HepG2 (cell line): Measurements from ENCODE around the gene CCDC57. TPM values are rescaled to one million over a fixed set of nuclear protein-coding genes. Genes with fewer than 3 reads are reported as not detected.

Source experiments
- ASH2L ChIP-seq: fragments of 300-600, 200-600 bp; sonication (generic); IDR thresholded peaks from 2 replicates; pipeline ENCODE4 v1.7.0; 2017; ENCODE audit warnings: low read depth, mild to moderate bottlenecking, moderate library complexity, mixed read lengths, low read length; ENCODE audit not compliant: insufficient read length
- ATF4 ChIP-seq, 2 experiments: fragments of 450-650 bp in 1 of 2; sonication (generic) in 1 of 2; formaldehyde crosslinking; IDR thresholded peaks; 2 replicates each; pipeline versions ENCODE4 v1.5.0 to v1.8.0; 2020 to 2022; ENCODE audit warnings: mild to moderate bottlenecking in 1 of 2, missing genetic modification reagents in 1 of 2
- BRD4 ChIP-seq: sonication (generic); formaldehyde crosslinking; IDR thresholded peaks from 2 replicates; pipeline ENCODE4 v1.4.0; 2020; ENCODE audit warnings: missing genetic modification reagents
- FLYWCH1 ChIP-seq: sonication (generic); formaldehyde crosslinking; IDR thresholded peaks from 2 replicates; pipeline ENCODE4 v1.8.1; 2023; ENCODE audit warnings: mild to moderate bottlenecking, missing genetic modification reagents
- IRX3 ChIP-seq: sonication (generic); formaldehyde crosslinking; IDR thresholded peaks from 2 replicates; pipeline ENCODE4 v1.8.1; 2023; ENCODE audit warnings: mild to moderate bottlenecking, low read depth, missing genetic modification reagents, borderline replicate concordance
- MXD3 ChIP-seq: IDR thresholded peaks from 2 replicates; pipeline ENCODE4 v1.6.1; 2016; ENCODE audit warnings: mild to moderate bottlenecking, missing biosample characterization, missing genetic modification reagents
- RFXAP ChIP-seq: sonication (generic); formaldehyde crosslinking; IDR thresholded peaks from 2 replicates; pipeline ENCODE4 v1.4.0; 2020; ENCODE audit warnings: missing genetic modification reagents, borderline replicate concordance
- SALL1 ChIP-seq: sonication (generic); formaldehyde crosslinking; IDR thresholded peaks from 2 replicates; pipeline ENCODE4 v1.8.0; 2022; ENCODE audit warnings: mild to moderate bottlenecking, missing genetic modification reagents
- SNAI1 ChIP-seq: sonication (generic); formaldehyde crosslinking; IDR thresholded peaks from 2 replicates; pipeline ENCODE4 v1.5.0; 2020; ENCODE audit warnings: mild to moderate bottlenecking, missing genetic modification reagents, borderline replicate concordance
- SOX13 ChIP-seq, 3 experiments: fragments of 450-650 bp in 1 of 3; sonication (generic) in 1 of 3; formaldehyde crosslinking in 1 of 3; IDR thresholded peaks in 2 of 3; conservative IDR thresholded peaks in 1 of 3; 2 replicates each; pipeline versions ENCODE4 v1.5.0 to v1.6.1; 2016 to 2020; ENCODE audit warnings: antibody characterized with exemption in 1 of 3, mild to moderate bottlenecking in 1 of 3, missing compliant biosample characterization in 1 of 3, missing genetic modification reagents in 1 of 3, moderate library complexity in 1 of 3
- SP140L ChIP-seq: sonication (generic); formaldehyde crosslinking; IDR thresholded peaks from 2 replicates; pipeline ENCODE4 v1.4.0; 2020; ENCODE audit warnings: missing genetic modification reagents, borderline replicate concordance
- SYNCRIP ChIP-seq: fragments of 200-400 bp; formaldehyde crosslinking; IDR thresholded peaks from 2 replicates; pipeline ENCODE4 v1.6.1; 2018; ENCODE audit warnings: mild to moderate bottlenecking, low read depth, low read length; ENCODE audit not compliant: insufficient read depth
- TEAD2 ChIP-seq: sonication (generic); formaldehyde crosslinking; IDR thresholded peaks from 2 replicates; pipeline ENCODE4 v1.9.0; 2021; ENCODE audit warnings: missing genetic modification reagents
- TOPORS ChIP-seq: sonication (generic); formaldehyde crosslinking; IDR thresholded peaks from 2 replicates; pipeline ENCODE4 v1.8.0; 2023; ENCODE audit warnings: mild to moderate bottlenecking, missing genetic modification reagents
- ZBTB34 ChIP-seq: sonication (generic); formaldehyde crosslinking; IDR thresholded peaks from 2 replicates; pipeline ENCODE4 v1.8.0; 2022; ENCODE audit warnings: mild to moderate bottlenecking, missing genetic modification reagents
- ZHX1 ChIP-seq: sonication (generic); formaldehyde crosslinking; IDR thresholded peaks from 2 replicates; pipeline ENCODE4 v1.8.1; 2022; ENCODE audit warnings: low read depth, mild to moderate bottlenecking, missing genetic modification reagents
- ZNF260 ChIP-seq: sonication (generic); formaldehyde crosslinking; IDR thresholded peaks from 2 replicates; pipeline ENCODE4 v1.4.0; 2020; ENCODE audit warnings: missing genetic modification reagents, low read depth, mild to moderate bottlenecking, borderline replicate concordance
- ZNF746 ChIP-seq: sonication (generic); formaldehyde crosslinking; IDR thresholded peaks from 2 replicates; pipeline ENCODE4 v1.8.0; 2022; ENCODE audit warnings: mild to moderate bottlenecking, missing genetic modification reagents
- ZNF788 ChIP-seq: sonication (generic); formaldehyde crosslinking; IDR thresholded peaks from 2 replicates; pipeline ENCODE4 v1.5.0; 2020; ENCODE audit warnings: mild to moderate bottlenecking, missing genetic modification reagents, borderline replicate concordance
- ZSCAN25 ChIP-seq: sonication (generic); formaldehyde crosslinking; IDR thresholded peaks from 2 replicates; pipeline ENCODE4 v1.8.0; 2022; ENCODE audit warnings: mild to moderate bottlenecking, missing genetic modification reagents
- polyA plus RNA-seq, 8 experiments: library from polyadenylated mRNA; depleted of rRNA in 3 of 8; stranded (reverse) in 7 of 8; unstranded in 1 of 8; fragments of >200 nt; fragmentation: Illumina TruSeq in 4 of 8; extraction: Trizol in 4 of 8; gene quantifications; 2 replicates each; pipeline versions ENCODE4 v1.2.1 to v1.2.3, GENCODE V29; 2011 to 2016; ENCODE audit warnings: low read depth in 4 of 8, missing spikeins in 1 of 8, mixed read lengths in 1 of 8; ENCODE audit not compliant: insufficient read depth in 1 of 8
- total RNA-seq, 5 experiments: library from RNA; depleted of rRNA; stranded (reverse); fragments of >200 nt; fragmentation: Illumina TruSeq; extraction: Trizol; gene quantifications; 2 replicates each; pipeline ENCODE4 v1.2.3, GENCODE V29; 2016; ENCODE audit warnings: low read depth in 1 of 5

Gene CCDC57
- total and polyA plus RNA-seq, 2 of the 13 experiments (the other 11 are each of a cell fraction or from before 2014, with no cell fraction given): 59.3 to 59.9 TPM

- TF ChIP-seq MXD3 (peak; percentile 92), ATF4 (CRISPR knock-in tag; IDR thresholded peaks at IDR 0.05) (peak in 1 of 2 experiments; percentile 41; a peak in 1 of 4 replicates), ZNF746 (CRISPR knock-in tag) (peak; percentile 59; the same call in 1 of the 2 replicates), BRD4 (CRISPR knock-in tag) (peak; percentile 31), ZBTB34 (CRISPR knock-in tag) (no peak), RFXAP (CRISPR knock-in tag) (peak; percentile 99), TEAD2 (CRISPR knock-in tag) (peak; percentile 24; the same call in 1 of the 2 replicates), SP140L (CRISPR knock-in tag) (0 out of 2 replicates have a peak, but pooled peaks have one; percentile 15), IRX3 (peak; percentile 24; the same call in 1 of the 2 replicates), SALL1 (CRISPR knock-in tag) (peak; percentile 67; the same call in 1 of the 2 replicates), SNAI1 (CRISPR knock-in tag) (no peak), SYNCRIP (no peak), TOPORS (CRISPR knock-in tag) (peak; percentile 87; the same call in 1 of the 2 replicates), FLYWCH1 (CRISPR knock-in tag) (0 out of 2 replicates have a peak, but pooled peaks have one; percentile 84), ZSCAN25 (CRISPR knock-in tag) (0 out of 2 replicates have a peak, but pooled peaks have one; percentile 19), ASH2L (peak; percentile 70), ZNF260 (CRISPR knock-in tag) (no peak), SOX13 (IDR thresholded peaks at IDR 0.05) (no peak), SOX13 (CRISPR knock-in tag; conservative IDR thresholded peaks at IDR 0.05 in 1 of 2, IDR thresholded peaks at IDR 0.05 in 1 of 2) (0 out of 4 replicates have a peak, but pooled peaks of 1 of the 2 experiments have one; percentile 25), ZHX1 (CRISPR knock-in tag) (peak; percentile 8; the same call in 1 of the 2 replicates), ZNF788 (CRISPR knock-in tag) (peak; percentile 69; the same call in 1 of the 2 replicates)
Measured at GRCh38 chr17:82098169-82098938, 114.3 kb downstream of the CCDC57 start, which contains the start of gene FASN (continued).
